ENCODE data around the gene LYPD6B. TPM values are rescaled to one million over a fixed set of nuclear protein-coding genes. Genes with fewer than 3 reads are reported as not detected.

LYPD6B gene
- total RNA-seq, 1 experiment from 2014 or later = 35.8 TPM

- no TSS peak for BruUV-seq (replicated peaks)
- Mint-ChIP-seq H3K4me1 (ENCODE audit: low read depth, unreplicated experiment) (no peaks in the 10 kb centered on the region), H3K36me3 (ENCODE audit: insufficient read depth, unreplicated experiment) (no peaks in the 10 kb centered on the region), H3K4me3 (ENCODE audit: unreplicated experiment) (no peak overlapping the region), H3K27me3 (ENCODE audit: insufficient read depth, unreplicated experiment) (no peaks in the 10 kb centered on the region), H3K27ac (ENCODE audit: unreplicated experiment) (no peak overlapping the region), H3K9me3 (ENCODE audit: unreplicated experiment) (no peaks in the 10 kb centered on the region)
- TF ChIP-seq CTCF (IDR thresholded peaks at IDR 0.05; ENCODE audit: insufficient read depth in 1 of 2, low read depth in 1 of 2, low read length in 1 of 2, severe bottlenecking in 1 of 2, unreplicated experiment in 1 of 2) = no peak
- Histone ChIP-seq H3K9me3 (no peaks in the 10 kb centered on the region), H3K4me3 (ENCODE audit: low read depth, low read length) (no peak overlapping the region), H3K36me3 (ENCODE audit: control insufficient read depth, insufficient read depth, low read length) (no peaks in the 10 kb centered on the region), H3K4me1 (no peaks in the 10 kb centered on the region), H3K27me3 (replicated peaks; ENCODE audit: control insufficient read depth, insufficient read depth, low read length) (no peaks in the 10 kb centered on the region)
- POLR2A ChIA-PET = no interaction called here
- no peak for DNase-seq
- intact Hi-C loops (cut with micrococcal nuclease; ENCODE audit: unreplicated experiment) = no loop called here
- CTCF ChIA-PET = no interaction called here
These were observed 18.2 kb downstream of the LYPD6B start for GRCh38 chr2:149056541-149057255.

- no peak for TF ChIP-seq CTCF (IDR thresholded peaks at IDR 0.05; ENCODE audit: insufficient read depth in 1 of 2, low read depth in 1 of 2, low read length in 1 of 2, severe bottlenecking in 1 of 2, unreplicated experiment in 1 of 2)
- Mint-ChIP-seq H3K4me1 (ENCODE audit: low read depth, unreplicated experiment) (no peaks in the 10 kb centered on the region), H3K9me3 (ENCODE audit: unreplicated experiment) (no peaks in the 10 kb centered on the region), H3K27me3 (ENCODE audit: insufficient read depth, unreplicated experiment) (no peaks in the 10 kb centered on the region), H3K27ac (ENCODE audit: unreplicated experiment) (no peak overlapping the region), H3K4me3 (ENCODE audit: unreplicated experiment) (no peak overlapping the region), H3K36me3 (ENCODE audit: insufficient read depth, unreplicated experiment) (no peaks in the 10 kb centered on the region)
- DNase-seq = no peak
- ChIA-PET POLR2A (no interaction called here), CTCF (no interaction called here)
- Histone ChIP-seq H3K9me3 (no peaks in the 10 kb centered on the region), H3K27me3 (replicated peaks; ENCODE audit: control insufficient read depth, insufficient read depth, low read length) (no peaks in the 10 kb centered on the region), H3K36me3 (ENCODE audit: control insufficient read depth, insufficient read depth, low read length) (no peaks in the 10 kb centered on the region), H3K4me1 (no peaks in the 10 kb centered on the region), H3K4me3 (ENCODE audit: low read depth, low read length) (no peak overlapping the region)
- no TSS peak for BruUV-seq (replicated peaks)
- intact Hi-C loops (cut with micrococcal nuclease; ENCODE audit: unreplicated experiment) = no loop called here
These were observed 18.9 kb downstream of the LYPD6B start for GRCh38 chr2:149057401-149057800.

- POLR2A ChIA-PET = no interaction called here
- H3K27ac Mint-ChIP-seq (ENCODE audit: unreplicated experiment) = no peak overlapping the region
- intact Hi-C loops (cut with micrococcal nuclease; ENCODE audit: unreplicated experiment) = no loop called here
These were observed 20.4 kb downstream of the LYPD6B start for GRCh38 chr2:149058936-149059335.

More at GRCh38 chr2:149058936-149059335, 20.4 kb downstream of the LYPD6B start:
- no peak for DNase-seq
- H3K27me3 Mint-ChIP-seq (ENCODE audit: insufficient read depth, unreplicated experiment) = no peaks in the 10 kb centered on the region
- H3K4me1 Mint-ChIP-seq (ENCODE audit: low read depth, unreplicated experiment) = no peaks in the 10 kb centered on the region
- no peaks in the 10 kb centered on the region for H3K27me3 ChIP-seq (replicated peaks; ENCODE audit: control insufficient read depth, insufficient read depth, low read length)
- CTCF ChIA-PET = no interaction called here
- TF ChIP-seq CTCF (IDR thresholded peaks at IDR 0.05; ENCODE audit: insufficient read depth in 1 of 2, low read depth in 1 of 2, low read length in 1 of 2, severe bottlenecking in 1 of 2, unreplicated experiment in 1 of 2) = no peak
- no peaks in the 10 kb centered on the region for H3K9me3 Mint-ChIP-seq (ENCODE audit: unreplicated experiment)
- peaks cover 4% of the 10 kb centered on the region for H3K4me1 ChIP-seq
- BruUV-seq (replicated peaks) = no TSS peak
- no peaks in the 10 kb centered on the region for H3K9me3 ChIP-seq
- no peak overlapping the region for H3K4me3 ChIP-seq (ENCODE audit: low read depth, low read length)
- H3K36me3 ChIP-seq (ENCODE audit: control insufficient read depth, insufficient read depth, low read length) = no peaks in the 10 kb centered on the region
- H3K36me3 Mint-ChIP-seq (ENCODE audit: insufficient read depth, unreplicated experiment) = no peaks in the 10 kb centered on the region
- no peak overlapping the region for H3K4me3 Mint-ChIP-seq (ENCODE audit: unreplicated experiment)

Data from Caco-2 (cell line).